GM23338 (cell line): ENCODE results near the gene MAP3K4. TPM values are rescaled to one million over a fixed set of nuclear protein-coding genes. Genes with fewer than 3 reads are reported as not detected.

Source experiments
- ATAC-seq: fragments of 200-7000 bp; cut with Tn5 transposase; 3 replicates; pipeline ENCODE4 v1.9.1; 2020
- DNase-seq: peaks from one replicate; pipeline ENCODE4 v3.0.0-alpha.2; 2015; ENCODE audit warnings: low spot score
- H2AFZ ChIP-seq: fragments of 200-600 bp; sonication (generic); 2 replicates; pipeline ENCODE4 v1.8.0; 2016; ENCODE audit warnings: antibody characterized with exemption, mild to moderate bottlenecking, moderate library complexity
- H3F3A ChIP-seq: fragments of 200-600 bp; sonication (generic); replicated peaks from 2 replicates; pipeline ENCODE4 v1.8.0; 2017; ENCODE audit warnings: antibody characterized with exemption, mixed run types, low read depth
- H3K27ac ChIP-seq: fragments of 200-600 bp; sonication (generic); 2 replicates; pipeline ENCODE4 v1.6.1; 2016; ENCODE audit warnings: low read depth
- H3K27me3 ChIP-seq: fragments of 200-600 bp; sonication (generic); 2 replicates; pipeline ENCODE4 v1.8.0; 2016; ENCODE audit warnings: mild to moderate bottlenecking, mixed run types, moderate library complexity; ENCODE audit not compliant: insufficient read depth
- H3K36me3 ChIP-seq: fragments of 200-600 bp; sonication (generic); 2 replicates; pipeline ENCODE4 v1.8.0; 2016; ENCODE audit warnings: mild to moderate bottlenecking; ENCODE audit not compliant: insufficient read depth
- H3K4me1 ChIP-seq: fragments of 200-600 bp; sonication (generic); 2 replicates; pipeline ENCODE4 v1.8.0; 2016; ENCODE audit warnings: mild to moderate bottlenecking, moderate library complexity; ENCODE audit not compliant: insufficient read depth
- H3K4me2 ChIP-seq: fragments of 200-600 bp; sonication (generic); 2 replicates; pipeline ENCODE4 v1.7.1; 2017; ENCODE audit warnings: mixed run types
- H3K4me3 ChIP-seq: fragments of 200-600 bp; sonication (generic); 2 replicates; pipeline ENCODE4 v1.6.1; 2016; ENCODE audit warnings: mixed run types
- H3K79me2 ChIP-seq: fragments of 200-600 bp; sonication (generic); replicated peaks from 2 replicates; pipeline ENCODE4 v1.8.0; 2017; ENCODE audit warnings: mild to moderate bottlenecking; ENCODE audit not compliant: insufficient read depth
- H3K9me2 ChIP-seq: fragments of 200-600 bp; sonication (generic); 2 replicates; pipeline ENCODE4 v1.8.0; 2017; ENCODE audit not compliant: insufficient read depth
- H4K20me1 ChIP-seq: fragments of 200-600 bp; sonication (generic); replicated peaks from 2 replicates; pipeline ENCODE4 v1.8.0; 2017; ENCODE audit warnings: mild to moderate bottlenecking; ENCODE audit not compliant: insufficient read depth
- H3K27ac Mint-ChIP-seq: 2 replicates; pipeline ENCODE4 v1.8.0; 2020; ENCODE audit warnings: inconsistent platforms, mild to moderate bottlenecking, moderate library complexity, mixed read lengths
- H3K27me3 Mint-ChIP-seq: 3 replicates; pipeline ENCODE4 v1.8.0; 2022; ENCODE audit warnings: low read depth, mild to moderate bottlenecking, moderate library complexity, mixed read lengths, inconsistent platforms; ENCODE audit not compliant: insufficient read depth, poor library complexity
- H3K36me3 Mint-ChIP-seq: 3 replicates; pipeline ENCODE4 v1.8.0; 2021; ENCODE audit warnings: low read depth, mild to moderate bottlenecking, inconsistent platforms, moderate library complexity, mixed read lengths
- H3K4me1 Mint-ChIP-seq: 3 replicates; pipeline ENCODE4 v1.8.0; 2020; ENCODE audit warnings: mild to moderate bottlenecking, inconsistent platforms, mixed read lengths
- H3K4me3 Mint-ChIP-seq: 3 replicates; pipeline ENCODE4 v1.8.0; 2021; ENCODE audit warnings: moderate library complexity, mild to moderate bottlenecking, inconsistent platforms, mixed read lengths
- H3K9me3 Mint-ChIP-seq: 3 replicates; pipeline ENCODE4 v1.8.0; 2020; ENCODE audit warnings: moderate library complexity, mild to moderate bottlenecking, inconsistent platforms, mixed read lengths
- ETS1 ChIP-seq: IDR thresholded peaks from 2 replicates; pipeline ENCODE4 v1.6.1; 2016; ENCODE audit warnings: antibody characterized with exemption
- NANOG ChIP-seq: IDR thresholded peaks from 2 replicates; pipeline ENCODE4 v1.6.1; 2016; ENCODE audit warnings: antibody characterized with exemption, borderline replicate concordance
- REST ChIP-seq: IDR thresholded peaks from one replicate; pipeline ENCODE4 v1.6.1; 2018; ENCODE audit warnings: antibody characterized with exemption; ENCODE audit not compliant: unreplicated experiment
- polyA plus RNA-seq: library from polyadenylated mRNA; unstranded; fragments of >200 nt; fragmentation: Nextera tagmentation; extraction: Ambion mirVana; gene quantifications from 2 replicates; pipeline ENCODE4 v1.2.1, GENCODE V29; 2016
- total RNA-seq: library from RNA; depleted of rRNA; stranded (reverse); fragments of >200 nt; shearing (Covaris generic); gene quantifications from 2 replicates; pipeline ENCODE4 v1.2.3, GENCODE V29; 2014

The MAP3K4 gene
- total and polyA plus RNA-seq, 2 experiments from 2014 or later: 44.4 to 48.8 TPM

DNA sequence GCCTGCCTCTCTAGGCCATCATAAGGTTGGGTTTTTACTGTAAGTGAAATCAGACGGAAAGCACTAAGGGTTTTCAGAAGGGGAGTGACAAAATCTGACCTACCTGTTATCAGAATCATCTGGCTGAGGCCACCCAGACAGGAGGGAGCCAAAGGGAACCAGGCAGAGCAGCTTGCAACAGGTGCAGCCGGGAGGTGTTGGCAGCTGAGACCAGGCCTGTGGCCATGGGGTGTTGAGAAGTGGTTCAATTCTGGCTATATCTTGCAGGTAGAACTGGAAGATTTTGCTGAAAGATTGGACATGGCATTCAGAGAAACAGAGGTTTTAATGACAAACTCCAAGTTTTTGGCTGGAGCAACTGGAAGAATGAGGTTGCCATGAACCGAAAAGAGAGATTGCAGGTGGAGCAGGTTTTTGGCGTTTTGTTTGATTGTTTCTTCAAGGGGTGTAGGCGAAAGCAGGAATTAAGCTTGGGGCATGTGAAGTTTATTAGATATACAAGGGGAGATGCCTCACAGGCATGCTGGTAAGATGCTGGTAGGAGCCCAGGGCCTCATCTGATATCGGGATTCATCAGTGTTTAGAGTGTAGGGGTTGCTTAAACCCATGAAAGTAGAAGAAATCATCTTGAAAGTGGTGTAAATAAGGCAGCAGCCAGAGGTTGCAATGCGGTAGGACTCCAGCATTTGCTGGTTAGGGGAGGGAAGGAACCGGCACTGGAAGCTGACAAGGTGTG lies 35.1 kb upstream of the MAP3K4 start:
- Histone ChIP-seq H3K27ac (no peak overlapping the region), H4K20me1 (no peaks in the 10 kb centered on the region), H3K36me3 (no peaks in the 10 kb centered on the region), H3K9me2 (no peaks in the 10 kb centered on the region), H3K27me3 (no peaks in the 10 kb centered on the region), H2AFZ (peak overlapping the region; percentile 80; the same call in 1 of the 2 replicates), H3K79me2 (no peaks in the 10 kb centered on the region), H3K4me1 (0 out of 2 replicates have a peak, but pooled peaks cover 8% of the 10 kb centered on the region), H3F3A (no peaks in the 10 kb centered on the region), H3K4me2 (no peak overlapping the region), H3K4me3 (no peak overlapping the region)
- ATAC-seq (no peak), DNase-seq (no peak)
- H3K36me3 Mint-ChIP-seq: no peaks in the 10 kb centered on the region
- peaks cover 17% of the 10 kb centered on the region for H3K4me1 Mint-ChIP-seq
- H3K4me3 Mint-ChIP-seq: no peak overlapping the region
- no peak for TF ChIP-seq REST
- no peak for TF ChIP-seq ETS1
- TF ChIP-seq NANOG: no peak
- H3K27ac Mint-ChIP-seq: no peak overlapping the region
- H3K9me3 Mint-ChIP-seq: no peaks in the 10 kb centered on the region
- H3K27me3 Mint-ChIP-seq: peaks cover 4% of the 10 kb centered on the region

- Mint-ChIP-seq H3K4me1 (peaks cover 9% of the 10 kb centered on the region; the same call in 2 of the 3 replicates), H3K4me3 (no peak overlapping the region), H3K27ac (no peak overlapping the region), H3K36me3 (no peaks in the 10 kb centered on the region), H3K27me3 (peaks cover 4% of the 10 kb centered on the region), H3K9me3 (no peaks in the 10 kb centered on the region)
- no peak overlapping the region for H3K27ac ChIP-seq
- no peaks in the 10 kb centered on the region for H3K4me1 ChIP-seq
- no peaks in the 10 kb centered on the region for H4K20me1 ChIP-seq
- TF ChIP-seq ETS1: no peak
- peak overlapping the region; percentile 20; the same call in 1 of the 2 replicates for H2AFZ ChIP-seq
- H3F3A ChIP-seq: no peaks in the 10 kb centered on the region
- H3K36me3 ChIP-seq: no peaks in the 10 kb centered on the region
- ATAC-seq (no peak), DNase-seq (no peak)
- no peak overlapping the region for H3K4me2 ChIP-seq
- no peaks in the 10 kb centered on the region for H3K79me2 ChIP-seq
- no peaks in the 10 kb centered on the region for H3K27me3 ChIP-seq
- 0 out of 2 replicates have a peak, but pooled peaks cover 5% of the 10 kb centered on the region for H3K9me2 ChIP-seq
- no peak overlapping the region for H3K4me3 ChIP-seq
Observed at GRCh38 chr6:160959726-160960435, 31.7 kb upstream of the MAP3K4 start.
